Heart right ventricle (tissue), 16 donors: Measurements from ENCODE around the gene PDIA5. TPM values are rescaled to one million over a fixed set of nuclear protein-coding genes. Genes with fewer than 3 reads are reported as not detected.

Source experiments
- ATAC-seq, 8 donors: fragments of 200-7000 bp; cut with Tn5 transposase; one replicate each; pipeline ENCODE4 v1.9.1; 2020; ENCODE audit warnings: mild to moderate bottlenecking in 8 of 8, moderate library complexity in 8 of 8, moderate number of reproducible peaks in 1 of 8
- DNase-seq, 2 donors: peaks; one replicate each; pipeline ENCODE4 v3.0.0-alpha.2; 2020
- H3K27ac ChIP-seq, 10 donors: fragments of 200-600 bp; sonication (generic) in 2 of 10; one replicate each; pipeline versions ENCODE4 v1.5.0 to v1.8.0; 2020 to 2022; ENCODE audit warnings: mild to moderate bottlenecking in 3 of 10
- H3K27me3 ChIP-seq, 7 donors: fragments of 200-600 bp; one replicate each; pipeline ENCODE4 v1.8.0; 2021 to 2022; ENCODE audit warnings: mild to moderate bottlenecking in 2 of 7
- H3K36me3 ChIP-seq, 9 donors: fragments of 200-600 bp; sonication (generic) in 1 of 9; one replicate each; pipeline versions ENCODE4 v1.5.0 to v1.8.0; 2020 to 2022; ENCODE audit warnings: mild to moderate bottlenecking in 2 of 9
- H3K4me1 ChIP-seq, 9 donors: fragments of 200-600 bp; sonication (generic) in 1 of 9; one replicate each; pipeline versions ENCODE4 v1.5.0 to v1.8.0; 2020 to 2022; ENCODE audit warnings: mild to moderate bottlenecking in 4 of 9
- H3K4me3 ChIP-seq, 10 donors: fragments of 200-600 bp; sonication (generic) in 2 of 10; one replicate each; pipeline versions ENCODE4 v1.5.0 to v1.8.0; 2020 to 2022; ENCODE audit warnings: mild to moderate bottlenecking in 7 of 10, moderate library complexity in 2 of 10
- H3K9me3 ChIP-seq, 11 donors: fragments of 200-600 bp in 10 of 11; sonication (generic) in 2 of 11; one replicate each; pipeline versions ENCODE4 v1.5.0 to v1.8.0; 2013 to 2022; ENCODE audit warnings: mild to moderate bottlenecking in 2 of 11, control low read depth in 1 of 11, moderate library complexity in 1 of 11
- CTCF ChIP-seq, 9 donors: fragments of 200-600 bp; sonication (generic) in 2 of 9; IDR thresholded peaks; one replicate each; pipeline versions ENCODE4 v1.5.0 to v1.8.0; 2021 to 2022; ENCODE audit warnings: antibody characterized with exemption in 9 of 9, mild to moderate bottlenecking in 5 of 9, moderate library complexity in 1 of 9
- WGBS, 2 donors: extraction: QIAGEN DNeasy Blood & Tissue Kit; methylation state at CpG; one replicate each; pipeline ENCODE4 v1.1.7; 2013; ENCODE audit warnings: inconsistent platforms in 1 of 2; 5-methylcytosine and 5-hydroxymethylcytosine counted together
- intact Hi-C, 10 donors: fragments of 100-400 bp; cut with DNase I; formaldehyde crosslinking; loops; one replicate each; pipeline versions ENCODE4 v1.11.1 to v1.14.2; 2022
- polyA plus RNA-seq, 2 donors: library from polyadenylated mRNA; stranded (reverse); fragments of 200-250 nt; gene quantifications; one replicate each; pipeline ENCODE4 v1.2.3, GENCODE V29; 2013
- total RNA-seq, 10 donors: library from RNA; stranded (reverse); fragmentation: NEBNext Ultra II Directional in 3 of 10; extraction: Animal tissue kit (Norgen Biotek cat#: 25700) in 3 of 10; gene quantifications; one replicate each; pipeline versions ENCODE4 v1.2.1 to v1.2.4, GENCODE V29; 2021 to 2023
- donor health status: Arrhythmogenic right ventricular cardiomyopathy.
- donor health status: ischemic (EF 13 %, LVEDD 7.1; RV severe dilation, severe dysfunction).
- donor health status: healthy with polysubstance abuse.
- donor health status: DM: no; HTN: yes; CAD: no.
- donor health status: DM: no; HTN: no; CAD: no.
- donor health status: ischemic (EF 25% LVEDD 6.9; RV normal size, moderate dysfunction).
- donor health status: ischemic (EF 25% LVEDD 5.7; RV mildly dilated, moderate dysfunction).
- donor health status: healthy.
- donor health status: DM: yes; HTN: yes; CAD: no.
- donor health status: Ischemic cardiomyopathy.
- donor health status: ischemic (EF 35%, LVEDD 5.7; RV mildly dilated, moderate dysfunction).
- donor health status: nonischemic (EF 11% LVEDD 7.7; RV severe dilation, severe dysfunction).
- donor health status: DM: yes; HTN: yes; CAD: no.
- donor health status: PGD.
- donor health status: ischemic (EF 29% LVEDD 5.4; RV normal size, mild dysfunction).
- donor health status: nonischemic (EF 23%, LVEDD 6.1; RV moderate dilation, normal function).

Gene PDIA5
- total and polyA plus RNA-seq, 12 donors: 4.2 to 14.6 (median 6.3) TPM

DNA sequence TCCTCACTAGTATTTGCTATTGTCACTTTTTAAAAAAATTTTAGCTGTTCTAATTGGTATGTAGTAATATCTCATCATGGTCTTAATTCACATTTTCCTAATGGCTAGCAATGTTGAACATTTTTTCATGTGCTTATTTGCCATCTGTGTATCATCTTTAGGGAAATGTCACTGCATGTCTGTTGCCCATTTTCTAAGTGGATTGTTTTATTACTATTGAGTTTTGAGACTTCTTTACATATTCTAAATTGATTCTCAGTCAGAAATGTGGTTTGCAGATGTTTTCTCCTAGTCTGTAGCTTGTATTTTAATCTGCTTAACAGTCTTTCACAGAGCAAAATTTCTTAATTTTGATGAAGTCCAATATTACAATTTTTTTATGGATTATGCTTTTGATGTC, 101.3 kb downstream of the PDIA5 start:
- intact Hi-C loops: loop anchor here in 1 of 10 donors (10.0 kb wide), 1 partner anchor 1073 kb away; no protein-coding TSS in a partner anchor
- Histone ChIP-seq H3K4me3 (no peak overlapping the region), H3K27ac (no peak overlapping the region), H3K4me1 (no peaks in the 10 kb centered on the region), H3K36me3 (peaks cover 0 to 60% (median 20%) of the 10 kb centered on the region in 9 donors), H3K27me3 (no peaks in the 10 kb centered on the region), H3K9me3 (peaks cover 0 to 12% (median 0%) of the 10 kb centered on the region in 11 donors)
- ATAC-seq: no peak
- DNase-seq: no peak
- TF ChIP-seq CTCF (IDR thresholded peaks at IDR 0.05): no peak

DNA sequence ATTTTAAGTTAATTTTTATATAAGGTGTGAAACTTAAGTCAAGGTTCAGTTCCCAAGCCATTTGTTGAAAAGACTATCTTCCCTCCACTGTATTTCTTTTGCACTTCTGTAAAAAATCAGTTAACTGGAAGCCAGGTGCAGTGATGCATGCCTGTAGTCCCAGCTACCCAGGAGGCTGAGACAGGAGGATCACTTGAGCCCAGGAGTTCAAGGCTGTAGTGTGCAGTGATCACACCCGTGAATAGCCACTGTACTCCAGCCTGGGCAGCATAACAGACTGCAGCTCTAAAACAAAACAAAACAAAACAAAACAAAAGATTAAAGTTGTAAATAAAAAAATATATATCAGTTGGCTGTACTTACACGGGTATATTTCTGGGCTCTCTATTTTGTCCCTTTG, 101.8 kb downstream of the PDIA5 start:
- no peak for DNase-seq
- Histone ChIP-seq H3K27me3 (no peaks in the 10 kb centered on the region), H3K4me3 (no peak overlapping the region), H3K27ac (no peak overlapping the region), H3K9me3 (peaks cover 0 to 12% (median 0%) of the 10 kb centered on the region in 11 donors), H3K36me3 (peaks cover 0 to 55% (median 18%) of the 10 kb centered on the region in 9 donors), H3K4me1 (no peaks in the 10 kb centered on the region)
- ATAC-seq: no peak
- WGBS, 2 donors: 91% methylated on average over 2 of the region's 2 CpGs
- TF ChIP-seq CTCF (IDR thresholded peaks at IDR 0.05): no peak
- intact Hi-C loops: loop anchor here in 1 of 10 donors (10.0 kb wide), 1 partner anchor 1074 kb away; no protein-coding TSS in a partner anchor

DNA sequence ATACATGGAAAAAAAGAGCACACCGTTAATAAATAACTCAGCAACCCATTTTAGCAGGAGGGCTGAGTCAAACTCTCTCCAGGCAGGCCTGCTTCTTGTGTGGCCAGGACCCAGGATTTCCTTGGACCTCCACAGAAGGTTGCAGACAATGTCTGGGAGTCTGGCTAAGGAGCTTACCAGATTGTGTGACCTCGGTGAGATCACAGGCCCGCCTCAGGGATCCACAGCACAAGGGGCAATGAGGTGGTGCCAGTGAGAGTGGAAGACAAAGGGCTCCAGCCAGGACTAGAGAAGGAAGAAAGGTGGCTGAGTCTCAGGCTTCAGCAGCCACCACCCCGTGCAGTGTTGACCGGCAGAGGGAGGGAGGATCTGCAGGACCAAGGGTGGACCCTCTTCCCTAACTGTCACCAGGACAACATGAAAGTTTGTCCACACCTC, 102.7 kb downstream of the PDIA5 start:
- Histone ChIP-seq H3K27ac (no peak overlapping the region), H3K4me3 (no peak overlapping the region), H3K4me1 (no peaks in the 10 kb centered on the region), H3K9me3 (peaks cover 0 to 12% (median 0%) of the 10 kb centered on the region in 11 donors), H3K36me3 (peaks cover 0 to 46% (median 9%) of the 10 kb centered on the region in 9 donors), H3K27me3 (no peaks in the 10 kb centered on the region)
- ATAC-seq: no peak
- intact Hi-C loops: loop anchor here in 1 of 10 donors (10.0 kb wide), 1 partner anchor 1075 kb away; no protein-coding TSS in a partner anchor
- 77% methylated on average over 5 of the region's 5 CpGs for WGBS, 2 donors
- no peak for TF ChIP-seq CTCF (IDR thresholded peaks at IDR 0.05)
- DNase-seq: no peak

DNA sequence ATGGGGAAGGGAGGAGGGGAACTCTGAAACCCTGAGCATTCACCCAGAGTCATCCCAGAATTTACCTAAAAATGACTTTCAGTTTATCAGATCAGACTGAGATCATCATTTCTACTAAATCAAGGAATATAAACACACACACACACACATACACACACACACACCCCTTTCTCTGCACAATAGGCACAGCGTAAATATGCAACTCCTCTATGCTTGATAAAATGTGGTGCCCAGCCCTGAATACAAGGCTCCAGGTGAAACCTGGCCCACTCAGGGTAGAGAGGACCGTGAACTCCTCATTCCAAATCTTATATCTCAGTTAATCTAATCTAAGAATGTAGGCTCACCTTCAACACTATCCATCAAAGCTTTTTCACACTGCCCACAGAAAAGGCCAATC, 103.1 kb downstream of the PDIA5 start:
- Histone ChIP-seq H3K27ac (no peak overlapping the region), H3K4me3 (no peak overlapping the region), H3K4me1 (no peaks in the 10 kb centered on the region), H3K36me3 (peaks cover 0 to 42% (median 5%) of the 10 kb centered on the region in 9 donors), H3K27me3 (no peaks in the 10 kb centered on the region), H3K9me3 (peaks cover 0 to 11% (median 0%) of the 10 kb centered on the region in 11 donors)
- no peak for TF ChIP-seq CTCF (IDR thresholded peaks at IDR 0.05)
- DNase-seq: no peak
- 50 to 72% methylated on average over 2 of the region's 2 CpGs for WGBS, 2 donors
- intact Hi-C loops: loop anchor here in 1 of 10 donors (10.0 kb wide), 1 partner anchor 1075 kb away; no protein-coding TSS in a partner anchor
- no peak for ATAC-seq
